ENCODE measurements around the gene CDIPT. TPM values are rescaled to one million over a fixed set of nuclear protein-coding genes. Genes with fewer than 3 reads are reported as not detected.

The CDIPT gene
- total RNA-seq, 2 experiments from 2014 or later, result 57.2 to 58.1 TPM

DNA sequence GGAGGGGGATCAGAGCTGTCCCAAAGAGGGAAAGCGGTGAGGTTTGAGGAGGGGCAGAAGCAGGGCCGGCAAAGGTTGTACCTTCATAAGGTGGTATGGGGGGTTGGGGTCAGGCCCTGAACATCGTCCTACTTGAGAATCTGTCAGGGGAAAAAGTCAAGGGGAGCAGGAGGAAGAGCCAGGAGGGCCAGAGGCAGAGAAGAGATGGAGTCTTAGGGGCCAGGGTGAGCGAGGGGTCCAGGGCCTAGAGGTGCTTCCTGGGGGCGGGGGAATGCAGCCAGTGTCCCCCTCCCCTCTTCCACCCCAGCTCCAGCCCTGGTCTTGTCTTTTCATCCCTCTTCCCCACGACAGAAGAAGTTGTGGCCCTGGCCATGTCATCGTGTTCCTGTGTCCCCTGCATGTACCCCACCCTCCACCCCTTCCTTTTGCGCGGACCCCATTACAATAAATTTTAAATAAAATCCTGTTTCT is 52.3 kb downstream of the CDIPT start:
- POLR2A ChIA-PET, result interaction anchor here (0.7 to 1.2 kb wide), 2 partner anchors 11 to 20 kb away, joined by 3 read pairs; partner anchors contain the start of gene KIF22
- CTCF ChIA-PET, result interaction anchor here (2.0 to 2.7 kb wide), 2 partner anchors 9 to 110 kb away, joined by 5 to 10 read pairs; partner anchors contain the start of gene MVP

DNA sequence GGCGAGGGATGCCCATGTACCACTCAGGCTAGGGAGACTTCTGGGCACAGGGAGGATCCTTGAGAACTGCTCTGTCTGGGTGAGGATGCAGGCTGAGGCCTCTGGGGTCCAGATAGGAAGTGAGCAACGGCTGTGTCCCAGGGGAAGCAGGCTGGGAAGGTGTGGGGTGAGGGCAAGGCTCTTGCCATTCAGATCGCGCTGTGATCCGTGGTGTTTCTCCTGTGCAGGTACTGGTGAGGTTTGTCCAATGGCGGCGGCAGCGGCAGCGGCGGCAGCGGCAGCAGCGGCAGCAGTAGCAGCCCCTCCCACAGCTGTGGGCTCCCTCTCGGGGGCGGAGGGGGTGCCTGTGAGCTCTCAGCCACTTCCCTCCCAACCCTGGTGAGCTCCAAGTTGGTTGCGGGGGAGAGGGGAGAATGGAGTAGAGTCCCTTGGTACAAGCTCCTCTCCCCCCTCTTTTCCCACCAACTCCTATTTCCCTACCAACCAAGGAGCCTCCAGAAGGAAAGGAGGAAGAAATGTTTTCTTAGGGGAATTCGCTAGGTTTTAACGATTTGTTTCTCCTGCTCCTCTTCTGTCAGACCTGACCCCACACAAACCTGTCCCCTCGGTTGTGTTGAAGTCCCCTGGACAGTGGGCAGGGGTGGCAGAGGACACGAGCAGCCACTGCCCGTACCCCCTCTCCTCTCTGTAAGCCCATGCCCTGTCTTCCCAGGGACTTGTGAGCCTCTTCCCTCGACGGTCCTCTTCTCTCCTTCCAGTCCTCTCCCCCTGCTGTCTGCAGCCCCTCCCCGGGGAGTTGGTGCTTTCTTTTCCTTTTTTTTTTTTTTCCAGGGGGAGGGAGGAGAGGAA is 53.0 kb downstream of the CDIPT start:
- POLR2A ChIA-PET, result no interaction called here
- CTCF ChIA-PET, result interaction anchor here (2.0 to 2.7 kb wide), 2 partner anchors 10 to 109 kb away, joined by 5 to 10 read pairs; partner anchors contain the start of gene MVP

DNA sequence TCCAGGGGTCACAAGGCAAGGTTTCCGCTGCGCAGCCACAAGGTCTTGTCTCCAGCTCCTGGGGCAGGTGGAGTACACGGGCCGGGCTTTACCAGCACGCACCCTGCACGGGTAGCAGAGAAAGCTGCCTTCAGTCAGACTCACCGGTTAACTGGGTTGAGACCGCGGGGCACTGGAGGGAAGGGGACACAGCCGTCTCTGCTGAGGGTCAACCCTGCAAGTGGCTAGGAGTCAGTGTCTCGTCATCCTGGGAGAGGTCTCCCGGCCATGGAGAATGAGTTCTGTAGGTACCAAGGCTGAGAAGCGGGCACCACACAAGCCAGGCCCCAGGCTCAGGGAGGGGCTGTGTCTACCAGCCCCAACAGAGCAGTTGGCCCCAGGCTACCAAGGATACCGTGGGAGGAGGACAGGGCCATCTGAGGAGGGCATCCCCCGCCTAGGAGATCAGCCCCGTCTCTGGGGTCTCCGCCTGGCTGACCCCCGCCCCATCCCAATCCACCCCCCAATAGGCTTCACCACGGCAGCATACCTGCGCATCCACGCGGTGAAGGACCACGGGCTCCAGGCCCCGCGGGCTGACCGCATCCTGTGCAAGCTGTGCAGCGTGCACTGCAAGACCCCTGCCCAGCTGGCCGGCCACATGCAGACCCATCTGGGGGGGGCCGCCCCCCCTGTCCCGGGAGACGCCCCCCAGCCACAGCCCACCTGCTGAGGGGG is 53.8 kb downstream of the CDIPT start:
- POLR2A ChIA-PET, result interaction anchor here (0.6 to 3.9 kb wide), 8 partner anchors 7 to 187 kb away, joined by 3 to 41 read pairs (median 4); partner anchors contain the start of genes HIRIP3, INO80E, MVP and PAGR1
- CTCF ChIA-PET, result interaction anchor here (0.9 to 3.0 kb wide), 6 partner anchors 8 to 109 kb away, joined by 3 to 17 read pairs (median 8); partner anchors contain the start of genes KIF22 and MVP

Other genes starting within 250 kb of the CDIPT start
- gene SPN, start 200.0 kb downstream of the CDIPT start, total RNA-seq, result 100 to 1,000 TPM; 145 to 150 TPM
- gene QPRT, start 184.0 kb downstream of the CDIPT start, total RNA-seq, result 1 to 10 TPM; 3.6 to 4.2 TPM
- gene C16orf54, start 117.2 kb downstream of the CDIPT start, total RNA-seq, result 10 to 100 TPM; 22.9 to 23.6 TPM
- not detected for gene ZG16, start 85.0 kb downstream of the CDIPT start, total RNA-seq
- 100 to 1,000 TPM; 129 to 134 TPM for gene KIF22, start 72.5 kb downstream of the CDIPT start, total RNA-seq
- gene MAZ, start 56.7 kb downstream of the CDIPT start, total RNA-seq, result 100 to 1,000 TPM; 397 to 431 TPM
- 1 to 10 TPM in 1 of 2 experiments, under 1 TPM in 1; 0.67 to 1.1 TPM for gene PRRT2, start 51.0 kb downstream of the CDIPT start, total RNA-seq
- 10 to 100 TPM; 38.3 to 40.9 TPM for gene PAGR1, start 47.1 kb downstream of the CDIPT start, total RNA-seq
- 10 to 100 TPM; 42.2 to 46.0 TPM for gene MVP, start 42.8 kb downstream of the CDIPT start, total RNA-seq
- gene SEZ6L2, start 36.3 kb upstream of the CDIPT start, total RNA-seq, result under 1 TPM; 0.11 to 0.13 TPM
- gene ASPHD1, start 37.3 kb upstream of the CDIPT start, total RNA-seq, result 1 to 10 TPM; 1.3 to 1.8 TPM
- 10 to 100 TPM; 38.1 to 39.5 TPM for gene KCTD13, start 63.0 kb upstream of the CDIPT start, total RNA-seq
- 10 to 100 TPM; 40.0 to 40.2 TPM for gene TMEM219, start 98.9 kb upstream of the CDIPT start, total RNA-seq
- 10 to 100 TPM; 38.8 to 39.1 TPM for gene TAOK2, start 110.6 kb upstream of the CDIPT start, total RNA-seq
- 10 to 100 TPM; 46.1 to 46.2 TPM for gene HIRIP3, start 132.4 kb upstream of the CDIPT start, total RNA-seq
- gene INO80E, start 133.0 kb upstream of the CDIPT start, total RNA-seq, result 100 to 1,000 TPM; 119 to 123 TPM
- gene DOC2A, start 147.8 kb upstream of the CDIPT start, total RNA-seq, result under 1 TPM; 0.70 to 0.84 TPM
- gene C16orf92, start 160.0 kb upstream of the CDIPT start, total RNA-seq, result not detected
- 1 to 10 TPM; 1.1 to 1.4 TPM for gene TLCD3B, start 168.0 kb upstream of the CDIPT start, total RNA-seq
- 1,000 to 10,000 TPM; 2,600 to 2,646 TPM for gene ALDOA, start 202.5 kb upstream of the CDIPT start, total RNA-seq
- 100 to 1,000 TPM; 125 to 137 TPM for gene PPP4C, start 212.8 kb upstream of the CDIPT start, total RNA-seq
- 1 to 10 TPM; 1.5 to 1.7 TPM for gene TBX6, start 228.7 kb upstream of the CDIPT start, total RNA-seq
- gene YPEL3, start 233.0 kb upstream of the CDIPT start, total RNA-seq, result 10 to 100 TPM; 13.3 to 13.6 TPM

All from activated CD8-positive, alpha-beta memory T cell treated with anti-CD3 and anti-CD28 coated beads for 36 hours (primary cell).